NT2/D1 (cell line): ENCODE data around the gene PDCD4.

Experiments used
- YY1 ChIP-seq: IDR thresholded peaks from 2 replicates; pipeline ENCODE4 v1.6.1; 2011; ENCODE audit not compliant: insufficient read length, insufficient read depth
- ZNF274 ChIP-seq: IDR thresholded peaks from 2 replicates; pipeline ENCODE4 v1.6.1; 2011; ENCODE audit warnings: mild to moderate bottlenecking, low read depth, low read length

- TF ChIP-seq ZNF274 (no peak), YY1 (no peak)
These were observed 46.5 kb downstream of the PDCD4 start for GRCh38 chr10:110918269-110918642.
